GM23248 (cell line): ENCODE data around the gene RAP2A.

Source experiments
- EZH2 ChIP-seq: fragments of 200-600 bp; sonication (generic); IDR thresholded peaks from 2 replicates; pipeline ENCODE4 v1.6.1; 2018; ENCODE audit warnings: antibody characterized with exemption, mild to moderate bottlenecking; ENCODE audit not compliant: insufficient read depth, poor library complexity, severe bottlenecking
- EZH2phosphoT487 ChIP-seq: fragments of 200-600 bp; sonication (generic); IDR thresholded peaks from 2 replicates; pipeline ENCODE4 v1.6.1; 2018; ENCODE audit warnings: antibody characterized with exemption, moderate library complexity, mild to moderate bottlenecking, low read depth; ENCODE audit not compliant: insufficient read depth

DNA sequence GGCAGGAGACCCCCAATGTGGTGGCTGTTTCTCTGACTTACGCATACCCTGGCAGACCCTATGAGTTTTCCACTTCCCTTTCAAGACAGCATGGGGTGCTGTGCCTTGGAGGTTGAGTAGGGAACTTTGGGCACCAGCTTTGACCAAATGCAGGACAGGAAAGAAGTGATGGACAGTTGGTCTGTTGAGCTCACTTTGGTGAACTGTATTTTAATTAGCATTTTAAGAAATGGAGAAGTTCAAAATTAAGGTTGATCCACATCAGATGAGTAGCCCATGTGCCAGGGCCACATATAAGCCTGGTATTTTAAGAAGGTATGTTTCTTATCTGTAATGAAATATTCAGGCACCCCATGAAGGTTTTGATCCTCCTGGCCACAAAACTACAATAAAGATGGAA, 46.1 kb upstream of the RAP2A start:
- TF ChIP-seq EZH2 (no peak), EZH2phosphoT487 (no peak)
